Central memory CD8-positive, alpha-beta T cell (primary cell): Measurements from ENCODE around the gene TMEM200A.

Source experiments
- ATAC-seq: fragments of 150-1000 bp; cut with Tn5 transposase; replicated peaks from 2 replicates; pipeline ENCODE4 v1.10.0; 2022; ENCODE audit warnings: mild to moderate bottlenecking, moderate FRiP score, moderate number of reproducible peaks; ENCODE audit not compliant: poor library complexity, severe bottlenecking; ENCODE audit errors: extremely low read depth
- DNase-seq, 2 donors: peaks; one replicate each; pipeline ENCODE4 v3.0.0; 2021; ENCODE audit warnings: low spot score in 2 of 2
- H3K27ac Mint-ChIP-seq: one replicate; pipeline ENCODE4 v1.8.0; 2022; ENCODE audit warnings: low read depth, mild to moderate bottlenecking, moderate library complexity, mixed read lengths
- H3K27me3 Mint-ChIP-seq: one replicate; pipeline ENCODE4 v1.8.0; 2022; ENCODE audit warnings: mixed read lengths
- H3K36me3 Mint-ChIP-seq: one replicate; pipeline ENCODE4 v1.8.0; 2022; ENCODE audit warnings: mild to moderate bottlenecking, moderate library complexity, mixed read lengths; ENCODE audit not compliant: insufficient read depth
- H3K4me1 Mint-ChIP-seq: one replicate; pipeline ENCODE4 v1.8.0; 2022; ENCODE audit warnings: mixed read lengths
- H3K4me3 Mint-ChIP-seq: one replicate; pipeline ENCODE4 v1.8.0; 2022; ENCODE audit warnings: mild to moderate bottlenecking, moderate library complexity, mixed read lengths
- H3K9me3 Mint-ChIP-seq: one replicate; pipeline ENCODE4 v1.8.0; 2022; ENCODE audit warnings: mixed read lengths

TMEM200A gene

DNA sequence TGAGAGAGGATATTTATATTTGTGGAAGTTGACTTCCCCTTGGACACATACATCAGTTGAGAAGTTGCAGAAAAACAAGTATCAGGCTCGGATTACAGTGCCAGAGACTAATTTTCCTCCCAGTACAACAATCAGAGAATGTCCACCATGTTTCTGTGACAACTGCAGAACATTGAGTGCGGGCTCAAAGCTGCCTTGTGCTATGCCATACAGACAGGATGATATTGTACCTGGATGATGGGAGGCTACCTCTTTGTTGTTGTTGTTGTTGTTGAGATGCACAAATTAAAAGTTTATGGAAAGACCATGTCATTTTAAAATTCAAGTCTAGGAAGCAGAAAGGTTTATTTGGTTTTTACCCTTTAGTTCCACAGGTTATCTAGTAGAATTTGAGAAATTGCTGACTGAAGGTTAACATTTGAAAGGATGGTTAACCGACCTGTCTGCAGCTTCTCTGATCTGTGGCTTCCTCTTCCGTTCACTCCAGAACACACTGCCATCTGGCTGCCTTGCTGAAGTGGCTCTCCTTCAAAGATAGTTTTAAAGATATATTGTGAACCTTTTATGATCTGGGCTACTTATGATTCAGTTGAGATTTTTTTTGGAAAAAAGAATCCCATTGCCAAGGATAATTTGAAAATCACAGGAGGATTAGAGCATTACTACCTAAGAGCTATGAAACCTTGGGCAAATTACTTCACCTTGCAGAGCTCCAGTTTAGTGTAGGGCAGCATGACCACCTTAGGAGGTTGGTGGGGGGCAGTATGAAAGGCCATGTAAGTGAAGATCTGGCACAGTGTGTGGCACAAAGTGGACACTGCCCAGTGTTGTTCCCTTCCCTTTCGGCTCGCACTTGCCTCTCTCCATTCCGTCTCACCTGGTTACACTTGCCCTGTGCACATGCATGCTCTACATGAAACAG, 15.9 kb downstream of the TMEM200A start:
- H3K4me1 Mint-ChIP-seq, result peaks cover 17% of the 10 kb centered on the region
- H3K4me3 Mint-ChIP-seq, result no peak overlapping the region
- peak in 1 of 2 donors; percentile 12 for DNase-seq
- no peaks in the 10 kb centered on the region for H3K27me3 Mint-ChIP-seq
- no peak overlapping the region for H3K27ac Mint-ChIP-seq
- H3K9me3 Mint-ChIP-seq, result no peaks in the 10 kb centered on the region
- no peaks in the 10 kb centered on the region for H3K36me3 Mint-ChIP-seq
- peak; percentile 97 for ATAC-seq

DNA sequence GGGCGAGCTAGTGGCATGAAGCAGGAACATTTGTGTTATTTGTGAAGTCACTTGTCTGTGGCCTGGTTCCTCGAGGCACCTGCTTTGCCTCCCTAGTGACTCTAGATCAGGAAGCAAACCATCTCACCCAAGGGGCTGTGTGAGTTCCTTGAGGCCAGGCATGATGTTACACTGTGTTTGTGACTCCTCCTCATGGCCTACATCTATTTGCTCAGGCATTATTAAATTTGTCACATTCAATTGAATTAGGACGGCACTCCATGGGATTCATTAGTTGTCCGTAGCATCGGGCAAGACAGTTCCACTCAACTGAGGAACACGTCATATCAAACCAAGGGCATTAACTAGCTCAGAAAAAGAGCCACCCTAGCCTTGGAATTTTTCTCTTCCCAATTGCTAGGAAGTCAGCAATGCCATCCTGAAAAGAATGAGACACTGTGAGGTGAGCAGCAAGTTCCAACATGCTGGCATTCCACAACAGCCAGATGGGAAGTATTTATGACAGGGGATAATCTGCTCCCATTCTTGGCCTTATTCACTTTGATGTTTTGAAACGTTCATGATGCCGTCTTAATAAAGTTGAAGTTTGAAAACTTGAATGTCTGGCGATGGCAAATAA, 17.2 kb downstream of the TMEM200A start:
- peaks cover 17% of the 10 kb centered on the region for H3K4me1 Mint-ChIP-seq
- ATAC-seq, result no peak
- H3K4me3 Mint-ChIP-seq, result no peak overlapping the region

DNA sequence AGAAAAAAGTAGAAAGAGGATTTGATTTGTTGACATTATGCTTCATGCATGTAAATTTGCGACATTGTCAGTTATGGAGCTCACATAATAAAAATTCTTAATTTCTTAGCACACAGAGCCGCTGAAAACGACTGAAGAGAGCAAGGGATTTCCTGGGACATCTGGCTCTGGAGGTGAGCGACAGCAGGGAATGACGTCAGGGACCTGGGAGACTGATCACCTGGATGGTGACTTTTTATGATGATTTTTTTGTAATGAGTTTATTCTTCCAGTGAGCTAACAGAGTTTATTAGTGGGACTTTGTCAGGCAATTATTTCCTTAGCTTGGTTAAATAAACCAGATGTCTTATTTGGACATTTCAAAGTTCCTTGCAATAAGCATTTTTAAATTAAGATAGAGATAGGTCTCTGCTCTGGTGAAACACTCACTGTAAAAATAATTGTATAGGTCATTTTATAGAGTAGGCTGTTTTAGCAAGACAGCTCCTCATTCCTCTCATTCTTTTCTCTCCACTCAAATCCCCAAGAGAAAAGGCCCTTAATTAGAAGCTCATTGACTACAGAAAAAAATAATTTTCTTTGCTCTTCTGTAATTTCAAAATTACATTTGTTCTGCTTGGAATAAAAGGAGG, 19.4 kb downstream of the TMEM200A start:
- no peak overlapping the region for H3K4me3 Mint-ChIP-seq
- no peaks in the 10 kb centered on the region for H3K27me3 Mint-ChIP-seq
- ATAC-seq, result no peak
- peaks cover 17% of the 10 kb centered on the region for H3K4me1 Mint-ChIP-seq
- H3K27ac Mint-ChIP-seq, result no peak overlapping the region
- H3K36me3 Mint-ChIP-seq, result no peaks in the 10 kb centered on the region
- no peak for DNase-seq
- no peaks in the 10 kb centered on the region for H3K9me3 Mint-ChIP-seq

More for the DNA sequence above, 17.2 kb downstream of the TMEM200A start:
- no peaks in the 10 kb centered on the region for H3K9me3 Mint-ChIP-seq
- no peaks in the 10 kb centered on the region for H3K36me3 Mint-ChIP-seq
- no peak for DNase-seq
- H3K27ac Mint-ChIP-seq, result no peak overlapping the region
- H3K27me3 Mint-ChIP-seq, result no peaks in the 10 kb centered on the region

- no peak for DNase-seq
- Mint-ChIP-seq H3K36me3 (no peaks in the 10 kb centered on the region), H3K9me3 (no peaks in the 10 kb centered on the region), H3K27me3 (no peaks in the 10 kb centered on the region), H3K4me3 (no peak overlapping the region), H3K27ac (no peak overlapping the region), H3K4me1 (no peaks in the 10 kb centered on the region)
- ATAC-seq, result no peak
Measured at GRCh38 chr6:130389142-130389541, 23.3 kb downstream of the TMEM200A start.

- no peak for ATAC-seq
- H3K27me3 Mint-ChIP-seq, result no peaks in the 10 kb centered on the region
- no peaks in the 10 kb centered on the region for H3K36me3 Mint-ChIP-seq
- no peak overlapping the region for H3K4me3 Mint-ChIP-seq
- no peak for DNase-seq
- no peaks in the 10 kb centered on the region for H3K9me3 Mint-ChIP-seq
- H3K27ac Mint-ChIP-seq, result no peak overlapping the region
- H3K4me1 Mint-ChIP-seq, result no peaks in the 10 kb centered on the region
Measured at GRCh38 chr6:130390890-130391289, 25.1 kb downstream of the TMEM200A start.

DNA sequence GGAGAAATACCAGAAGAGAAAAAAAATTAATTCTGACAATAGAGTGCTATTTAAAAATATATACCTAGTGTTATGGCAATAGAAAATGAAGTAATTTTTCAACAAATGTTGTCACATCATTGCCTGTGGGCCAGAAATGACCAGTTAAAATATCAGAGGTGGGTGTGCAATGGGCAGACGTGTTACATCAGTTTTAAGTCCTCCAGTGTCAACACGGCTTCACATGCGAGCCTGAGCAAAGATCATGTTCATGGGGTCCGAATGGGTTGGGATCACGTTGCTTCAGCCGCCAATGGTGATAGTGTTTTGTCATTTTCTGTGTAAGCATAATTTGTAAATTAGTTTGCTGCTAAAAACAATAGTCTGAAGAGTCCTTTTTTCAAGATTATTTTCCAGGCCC, 27.5 kb downstream of the TMEM200A start:
- H3K4me1 Mint-ChIP-seq, result peaks cover 11% of the 10 kb centered on the region
- H3K27ac Mint-ChIP-seq, result no peak overlapping the region
- peaks cover 5% of the 10 kb centered on the region for H3K9me3 Mint-ChIP-seq
- no peak for ATAC-seq
- no peak overlapping the region for H3K4me3 Mint-ChIP-seq
- no peak for DNase-seq
- no peaks in the 10 kb centered on the region for H3K27me3 Mint-ChIP-seq
- H3K36me3 Mint-ChIP-seq, result no peaks in the 10 kb centered on the region

DNA sequence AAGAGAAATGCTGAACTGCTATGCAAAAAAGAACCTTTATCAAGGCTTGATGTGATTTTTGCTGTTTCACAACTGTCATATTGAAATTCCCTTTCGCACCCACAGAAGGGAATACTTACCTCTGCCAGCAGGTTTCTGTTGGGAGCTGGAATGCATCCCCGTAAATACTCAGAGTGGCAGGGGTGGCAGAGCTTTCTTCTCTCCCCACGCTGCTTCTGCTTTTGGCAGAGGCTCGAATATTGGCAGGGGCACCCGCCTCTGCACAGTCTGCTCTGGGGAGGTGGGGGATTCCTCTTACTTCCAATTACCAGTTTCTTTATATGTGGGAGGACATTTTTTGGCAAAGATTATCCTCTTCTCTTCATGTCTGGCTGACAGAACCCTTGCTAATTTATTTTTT, 28.4 kb downstream of the TMEM200A start:
- no peaks in the 10 kb centered on the region for H3K36me3 Mint-ChIP-seq
- H3K27ac Mint-ChIP-seq, result no peak overlapping the region
- H3K9me3 Mint-ChIP-seq, result peaks cover 13% of the 10 kb centered on the region
- no peaks in the 10 kb centered on the region for H3K27me3 Mint-ChIP-seq
- no peak for DNase-seq
- no peak overlapping the region for H3K4me3 Mint-ChIP-seq
- H3K4me1 Mint-ChIP-seq, result peaks cover 11% of the 10 kb centered on the region
- ATAC-seq, result no peak

GRCh38 chr6:130395164-130395563, 29.3 kb downstream of the TMEM200A start:
- Mint-ChIP-seq H3K27me3 (no peaks in the 10 kb centered on the region), H3K36me3 (no peaks in the 10 kb centered on the region), H3K27ac (no peak overlapping the region), H3K9me3 (peaks cover 17% of the 10 kb centered on the region), H3K4me3 (no peak overlapping the region), H3K4me1 (peaks cover 11% of the 10 kb centered on the region)
- ATAC-seq, result no peak
- DNase-seq, result no peak

- DNase-seq (no peak), ATAC-seq (peak; percentile 43)
- H3K4me1 Mint-ChIP-seq, result peaks cover 19% of the 10 kb centered on the region
- H3K9me3 Mint-ChIP-seq, result peaks cover 17% of the 10 kb centered on the region
- no peaks in the 10 kb centered on the region for H3K27me3 Mint-ChIP-seq
- H3K27ac Mint-ChIP-seq, result peak overlapping the region; percentile 68
- H3K4me3 Mint-ChIP-seq, result peak overlapping the region; percentile 56
- H3K36me3 Mint-ChIP-seq, result no peaks in the 10 kb centered on the region
Measured at GRCh38 chr6:130396722-130397121, 30.9 kb downstream of the TMEM200A start.

- DNase-seq (no peak), ATAC-seq (no peak)
- H3K4me1 Mint-ChIP-seq, result peaks cover 10% of the 10 kb centered on the region
- H3K36me3 Mint-ChIP-seq, result no peaks in the 10 kb centered on the region
- no peaks in the 10 kb centered on the region for H3K27me3 Mint-ChIP-seq
- no peak overlapping the region for H3K27ac Mint-ChIP-seq
- no peaks in the 10 kb centered on the region for H3K9me3 Mint-ChIP-seq
- H3K4me3 Mint-ChIP-seq, result no peak overlapping the region
Measured at GRCh38 chr6:130405549-130405948, 39.7 kb downstream of the TMEM200A start.

DNA sequence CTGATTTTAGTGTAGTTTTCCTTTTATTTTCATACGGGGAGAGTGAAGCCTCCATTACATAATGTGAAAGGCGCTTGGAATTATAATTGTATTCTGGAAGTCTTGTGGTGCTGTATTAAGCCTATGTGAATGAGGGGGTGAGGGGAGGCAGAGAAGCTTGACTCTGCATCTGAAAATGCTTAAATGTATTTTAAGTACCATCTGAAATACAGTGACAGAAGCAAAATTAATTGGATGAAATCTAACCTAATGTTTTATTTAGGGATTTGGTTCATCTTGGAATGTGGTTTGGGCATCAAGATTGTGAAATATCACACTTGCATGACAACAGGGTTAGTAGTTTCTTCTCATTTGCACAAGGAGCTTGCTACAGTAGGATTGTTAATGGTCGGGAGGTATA, 41.2 kb downstream of the TMEM200A start:
- no peaks in the 10 kb centered on the region for H3K4me1 Mint-ChIP-seq
- no peaks in the 10 kb centered on the region for H3K27me3 Mint-ChIP-seq
- no peak for ATAC-seq
- no peaks in the 10 kb centered on the region for H3K9me3 Mint-ChIP-seq
- H3K27ac Mint-ChIP-seq, result no peak overlapping the region
- no peak for DNase-seq
- H3K36me3 Mint-ChIP-seq, result no peaks in the 10 kb centered on the region
- no peak overlapping the region for H3K4me3 Mint-ChIP-seq

DNA sequence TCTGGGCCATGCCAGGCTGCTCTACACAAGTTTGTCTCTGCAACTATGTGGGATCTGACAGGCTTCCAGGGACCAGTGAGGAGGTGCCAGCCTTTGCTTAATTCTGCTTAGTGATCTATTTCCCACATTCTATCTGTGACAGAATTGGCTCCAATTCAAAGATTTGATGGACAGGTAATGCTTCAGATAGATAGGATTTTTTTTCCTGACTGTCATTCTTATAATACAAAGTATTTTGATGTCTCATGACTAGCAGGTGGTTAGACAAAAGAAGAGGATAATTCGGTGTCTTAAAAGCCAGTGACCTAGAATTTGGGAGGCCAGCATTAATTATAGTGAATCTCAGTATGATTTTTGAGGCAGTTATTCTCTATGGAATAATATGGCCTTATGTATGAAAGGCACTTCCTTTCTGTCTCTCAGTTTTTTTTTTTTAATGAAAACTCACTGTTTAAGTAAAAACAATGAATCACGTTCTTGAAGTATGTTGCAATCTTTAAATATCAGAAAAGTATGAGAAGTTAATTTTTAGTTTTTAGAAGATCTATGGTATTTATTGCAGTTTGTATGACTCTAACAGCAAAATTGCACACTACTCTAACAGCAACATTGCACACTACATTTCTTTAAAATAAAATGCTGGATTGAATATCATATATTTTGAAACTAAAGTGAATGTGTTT, 43.7 kb downstream of the TMEM200A start:
- Mint-ChIP-seq H3K4me3 (no peak overlapping the region), H3K9me3 (no peaks in the 10 kb centered on the region), H3K4me1 (no peaks in the 10 kb centered on the region), H3K27me3 (no peaks in the 10 kb centered on the region), H3K27ac (no peak overlapping the region), H3K36me3 (no peaks in the 10 kb centered on the region)
- no peak for DNase-seq
- no peak for ATAC-seq
